ENCODE measurements around the gene CLCN4.

CLCN4 gene

GRCh38 chrX:10246846-10247245 is 90.1 kb downstream of the CLCN4 start:
- peak in 1 of 2 experiments; percentile 13 for DNase-seq

DNA sequence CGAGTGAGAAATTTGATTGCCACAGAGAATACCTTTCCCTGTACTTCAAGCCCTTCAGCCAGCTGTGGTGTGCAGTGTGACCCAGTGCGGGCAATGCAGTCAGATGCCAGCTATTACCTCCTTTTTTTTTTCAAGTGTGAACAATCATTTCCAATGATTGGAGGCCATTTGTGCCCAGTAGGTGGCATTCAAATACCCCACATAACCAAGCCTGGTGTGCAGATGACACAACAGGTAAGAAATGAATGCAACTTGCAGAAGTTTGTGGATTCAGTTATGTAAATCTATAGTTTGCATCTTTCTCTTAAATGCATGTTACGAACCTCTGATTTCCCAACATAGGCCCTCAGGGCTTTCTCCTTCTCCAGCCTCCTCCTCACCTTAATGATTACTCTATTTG is 98.0 kb downstream of the CLCN4 start:
- no peak for DNase-seq

DNA sequence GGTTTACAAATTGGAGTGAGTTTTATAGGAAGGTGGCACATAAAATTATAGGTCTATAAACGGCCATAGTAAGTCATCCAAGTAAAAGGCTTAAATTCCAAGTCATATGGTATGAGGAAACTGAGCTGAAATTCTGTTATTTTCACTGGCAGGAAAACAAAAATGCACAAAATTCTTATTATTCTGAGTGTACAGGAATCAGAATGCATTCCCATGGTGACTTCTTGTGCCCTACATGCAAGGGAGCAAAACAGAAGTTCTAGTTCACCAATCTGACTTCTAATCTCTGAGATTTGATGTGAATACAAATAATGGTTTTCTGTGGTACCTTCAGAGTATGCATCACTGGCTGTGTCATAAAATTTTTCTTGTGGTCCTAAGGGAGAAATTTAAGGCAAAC is 102.9 kb downstream of the CLCN4 start:
- no peak for DNase-seq

DNA sequence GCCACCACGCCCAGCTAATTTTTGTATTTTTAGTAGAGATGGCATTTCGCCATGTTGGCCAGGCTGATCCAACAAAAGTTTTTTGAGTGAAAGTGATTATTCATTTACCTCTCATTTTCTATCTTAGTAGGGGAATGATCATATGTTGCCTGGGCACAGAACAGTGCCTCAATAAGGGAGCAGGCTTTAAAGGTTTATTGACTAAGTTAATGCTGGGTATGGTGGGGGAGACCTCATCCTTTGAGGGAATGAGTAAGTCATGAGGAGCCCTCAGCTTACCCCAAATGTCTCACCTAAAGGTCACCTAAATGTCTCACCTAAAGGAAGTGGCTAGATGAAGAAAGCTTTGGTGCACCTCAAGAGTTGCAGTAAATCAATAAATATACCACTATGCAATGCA is 109.0 kb downstream of the CLCN4 start:
- no peak for DNase-seq

- no peak for DNase-seq
Measured at GRCh38 chrX:10278716-10279115, 121.9 kb downstream of the CLCN4 start.

GRCh38 chrX:10280071-10280470 is 123.3 kb downstream of the CLCN4 start:
- peak; percentile 19 to 69 for DNase-seq

- no peak for DNase-seq
Measured at GRCh38 chrX:10282490-10282889, 125.7 kb downstream of the CLCN4 start.

DNA sequence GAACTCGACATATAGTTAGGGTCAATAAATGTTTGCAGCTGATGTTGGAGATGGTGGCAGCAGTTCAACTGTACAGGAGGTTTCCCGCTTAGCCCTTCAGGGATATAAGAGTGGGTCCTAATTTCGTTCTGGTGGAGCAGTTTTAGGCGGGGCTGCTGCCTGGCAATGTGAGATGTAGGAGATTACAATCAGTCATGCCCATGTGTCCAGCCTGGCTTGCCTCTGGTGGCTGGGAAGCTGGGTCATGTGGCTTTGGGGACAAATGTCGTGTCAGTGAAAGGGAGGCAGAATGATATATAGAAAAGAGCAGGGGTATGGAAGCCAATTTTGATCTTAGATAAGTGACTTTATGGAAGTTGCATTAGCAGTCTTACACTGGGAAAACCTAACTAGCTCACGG is 129.4 kb downstream of the CLCN4 start:
- no peak for DNase-seq
